HG03457 (cell line): Measurements from ENCODE around the gene RBM34.

Experiments
- ATAC-seq: cut with Tn5 transposase; IDR thresholded peaks from one replicate; pipeline ENCODE4 v1.9.1; 2021; ENCODE audit warnings: moderate number of reproducible peaks; ENCODE audit not compliant: unreplicated experiment

RBM34 gene

GRCh38 chr1:235156265-235156664 lies 4.8 kb downstream of the RBM34 start:
- no peak for ATAC-seq

- no peak for ATAC-seq
Measured at GRCh38 chr1:235152235-235152634, 8.8 kb downstream of the RBM34 start.

DNA sequence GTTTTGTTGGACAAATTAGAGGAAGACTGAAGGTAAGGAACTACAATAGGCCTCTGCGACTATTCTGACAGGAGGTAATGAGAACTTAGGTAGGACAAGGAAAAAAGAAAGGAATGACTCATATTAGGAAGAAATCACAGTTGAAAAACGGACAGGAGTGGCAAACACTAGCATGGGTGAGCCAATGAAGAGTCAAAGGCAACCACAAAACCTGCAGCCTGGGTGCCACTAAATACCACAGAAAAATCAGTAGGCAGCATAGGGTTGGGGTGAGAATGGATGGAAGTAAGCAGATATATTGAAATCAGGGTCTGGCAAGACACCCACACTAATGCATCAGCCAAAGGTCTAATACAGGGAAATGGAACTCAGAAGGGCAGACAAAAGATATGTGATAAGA lies 10.0 kb downstream of the RBM34 start:
- no peak for ATAC-seq

DNA sequence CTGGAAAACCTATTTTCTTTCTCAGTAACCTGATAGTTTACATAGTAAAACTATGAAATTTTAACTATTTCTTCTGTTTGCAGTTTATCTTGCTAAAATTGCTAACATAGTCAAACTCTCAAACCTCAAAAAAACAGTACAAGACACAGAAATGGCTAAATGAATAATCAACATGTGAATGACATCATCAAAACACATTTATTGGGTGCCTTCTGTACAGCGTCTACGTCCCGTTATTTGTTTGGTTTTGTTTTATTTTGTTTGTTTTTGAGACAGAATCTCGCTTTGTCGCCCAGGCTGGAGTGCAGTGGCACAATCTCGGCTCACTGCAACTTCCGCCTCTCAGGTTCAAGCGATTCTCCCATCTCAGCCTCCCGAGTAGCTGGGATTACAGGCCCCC lies 11.2 kb downstream of the RBM34 start:
- ATAC-seq, result no peak

- ATAC-seq, result no peak
Measured at GRCh38 chr1:235147269-235147668, 13.8 kb downstream of the RBM34 start.

- no peak for ATAC-seq
Measured at GRCh38 chr1:235145639-235146038, 15.4 kb downstream of the RBM34 start.

GRCh38 chr1:235142991-235143390 lies 18.1 kb downstream of the RBM34 start:
- ATAC-seq, result no peak

- ATAC-seq, result no peak
Measured at GRCh38 chr1:235139315-235139714, 21.7 kb downstream of the RBM34 start.

GRCh38 chr1:235138821-235139220 lies 22.2 kb downstream of the RBM34 start:
- ATAC-seq, result no peak

GRCh38 chr1:235136111-235136510 lies 24.9 kb downstream of the RBM34 start:
- no peak for ATAC-seq

DNA sequence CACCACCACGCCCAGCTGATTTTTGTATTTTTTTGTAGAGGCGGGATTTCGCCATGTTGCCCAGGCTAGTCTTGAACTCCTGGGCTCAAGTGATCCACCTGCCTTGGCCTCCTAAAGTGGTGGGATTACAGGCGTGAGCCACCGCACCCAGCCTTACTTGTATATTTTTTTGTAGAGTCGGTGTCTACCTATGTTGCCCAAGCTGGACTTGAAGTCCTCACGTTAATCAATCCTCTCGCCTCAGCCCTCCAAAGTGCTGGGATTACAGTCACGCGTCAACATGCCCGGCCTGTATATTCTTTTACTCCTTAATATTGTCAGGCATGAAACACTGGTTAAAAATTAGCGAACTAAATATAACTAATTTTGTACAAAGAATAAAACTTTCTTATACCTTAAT lies 26.9 kb downstream of the RBM34 start:
- ATAC-seq, result no peak

DNA sequence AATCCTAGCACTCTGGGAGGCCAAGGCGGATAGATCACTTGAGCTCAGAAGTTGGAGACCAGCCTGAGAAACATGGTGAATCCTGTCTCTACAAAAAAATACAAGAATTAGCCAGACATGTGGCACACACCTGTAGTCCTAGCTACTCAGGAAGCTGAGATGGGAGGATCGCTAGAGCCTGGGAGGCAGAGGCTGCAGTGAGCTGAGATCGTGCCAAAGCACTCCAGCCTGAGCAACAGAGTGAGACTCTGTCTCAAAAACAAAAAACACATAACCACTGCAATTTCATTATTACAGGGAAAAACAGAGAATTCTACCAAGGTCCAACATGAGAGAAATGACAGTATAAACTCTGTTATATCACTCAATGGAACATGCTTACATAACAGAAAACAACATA lies 28.0 kb downstream of the RBM34 start:
- no peak for ATAC-seq

DNA sequence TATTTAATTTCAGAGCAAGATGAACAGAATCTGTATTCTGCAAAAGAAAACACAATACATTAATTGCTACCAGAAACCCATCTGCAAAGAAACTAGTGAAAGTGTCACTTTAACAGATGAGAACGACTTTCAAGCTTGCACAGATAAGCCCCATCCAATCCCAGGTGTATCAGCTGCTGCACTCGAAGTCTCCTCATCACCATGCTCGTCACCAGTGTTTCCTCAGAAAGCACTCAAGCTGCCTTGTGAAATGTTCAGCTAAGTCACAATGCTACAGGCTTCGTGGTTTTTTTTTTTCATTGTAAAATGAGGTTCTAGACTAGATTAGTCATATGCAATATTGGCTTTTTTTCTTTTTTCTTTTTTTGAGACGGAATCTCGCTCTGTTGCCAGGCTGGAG lies 29.1 kb downstream of the RBM34 start:
- no peak for ATAC-seq

DNA sequence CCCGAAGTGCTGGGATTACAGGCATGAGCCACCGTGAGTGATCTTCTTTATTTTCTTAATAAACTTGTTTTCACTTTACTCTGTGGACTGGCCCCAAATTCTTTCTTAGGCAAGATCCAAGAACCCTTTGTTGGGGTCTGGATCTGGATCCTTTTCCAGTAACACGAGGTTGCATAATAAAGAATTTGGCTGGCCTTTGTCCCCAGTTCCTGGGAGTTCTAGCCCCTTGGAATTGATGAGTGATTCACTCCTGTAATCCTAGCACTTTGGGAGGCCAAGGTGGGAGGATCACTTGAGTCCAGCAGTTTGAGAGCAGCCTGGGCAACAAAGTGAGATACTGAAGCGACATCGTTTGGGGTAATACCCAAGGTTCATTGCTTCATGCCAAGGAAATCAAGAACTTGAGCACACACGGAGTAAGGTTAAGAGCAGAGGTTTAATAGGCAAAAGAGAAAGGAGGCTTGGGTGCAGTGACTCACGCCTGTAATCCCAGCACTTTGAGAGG lies 30.2 kb downstream of the RBM34 start:
- ATAC-seq, result no peak

GRCh38 chr1:235129774-235130570 lies 31.1 kb downstream of the RBM34 start:
- ATAC-seq, result no peak

DNA sequence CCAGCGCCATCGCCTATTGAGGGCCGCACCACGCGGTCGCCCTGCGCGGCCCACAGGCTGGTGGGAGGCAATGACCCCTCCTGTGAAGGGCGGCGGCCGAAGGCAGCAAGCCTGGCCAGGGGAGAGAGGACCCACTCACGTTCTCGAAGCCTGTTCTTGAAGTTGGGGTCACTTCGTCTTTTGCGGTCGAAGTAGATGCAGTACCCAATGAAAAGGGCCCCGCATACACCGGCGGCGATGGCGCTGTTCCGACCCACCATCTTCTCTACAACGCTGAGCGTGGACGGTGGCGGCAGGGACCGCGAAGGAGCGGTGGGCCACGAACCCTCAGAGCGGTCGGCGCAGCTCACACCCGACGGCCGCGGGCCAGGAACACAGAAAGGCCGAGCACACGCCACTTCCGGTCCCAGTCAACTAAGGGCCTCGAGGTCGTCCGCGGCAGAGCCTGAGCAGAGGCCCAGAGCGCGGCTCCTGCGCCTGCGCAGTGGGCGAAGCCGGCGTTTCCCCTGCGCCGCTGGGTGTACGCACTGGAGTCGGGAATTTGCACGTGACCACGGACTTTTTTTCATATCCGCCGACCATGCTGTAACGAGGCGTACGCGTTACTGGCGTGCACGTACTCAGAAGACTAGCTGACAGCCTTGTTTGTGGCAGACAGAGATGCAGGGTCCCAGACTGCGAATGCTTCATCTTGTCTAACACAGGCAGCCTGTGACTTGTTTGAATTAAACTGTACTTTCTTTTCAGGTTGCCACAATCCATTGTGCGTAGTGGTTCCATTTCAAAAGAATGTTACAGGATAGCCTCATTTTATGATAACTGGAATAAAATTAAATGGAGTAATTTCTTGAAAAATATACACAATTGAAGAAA lies 32.4 kb downstream of the RBM34 start, which contains the start of gene TOMM20:
TSS of gene TOMM20 (minus strand) at position 382 of the 873 bp plus-strand sequence. CDS start at position 260, 122 bp downstream.
- ATAC-seq, result peak; percentile 91

- ATAC-seq, result no peak
Measured at GRCh38 chr1:235127732-235128455, 33.2 kb downstream of the RBM34 start.

DNA sequence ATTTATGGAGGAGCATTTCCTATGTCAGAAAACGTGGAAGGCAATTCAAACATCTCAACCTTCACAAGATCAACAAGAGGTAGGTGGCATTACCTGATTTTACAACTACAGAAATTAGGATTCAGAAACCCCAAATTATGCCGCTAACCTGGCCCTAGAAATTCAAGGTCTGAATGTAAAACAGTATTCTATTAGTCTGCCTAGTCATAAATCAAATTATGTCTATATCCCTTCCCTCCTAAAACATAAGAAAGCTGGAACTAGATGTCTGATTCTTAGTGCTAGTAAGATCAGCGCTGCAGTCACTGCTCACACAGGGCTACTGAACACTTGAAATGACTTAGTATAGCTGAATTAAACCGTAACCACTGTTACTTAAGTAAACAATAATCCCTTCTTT lies 33.8 kb downstream of the RBM34 start:
- no peak for ATAC-seq

GRCh38 chr1:235124665-235125064 lies 36.4 kb downstream of the RBM34 start:
- no peak for ATAC-seq

DNA sequence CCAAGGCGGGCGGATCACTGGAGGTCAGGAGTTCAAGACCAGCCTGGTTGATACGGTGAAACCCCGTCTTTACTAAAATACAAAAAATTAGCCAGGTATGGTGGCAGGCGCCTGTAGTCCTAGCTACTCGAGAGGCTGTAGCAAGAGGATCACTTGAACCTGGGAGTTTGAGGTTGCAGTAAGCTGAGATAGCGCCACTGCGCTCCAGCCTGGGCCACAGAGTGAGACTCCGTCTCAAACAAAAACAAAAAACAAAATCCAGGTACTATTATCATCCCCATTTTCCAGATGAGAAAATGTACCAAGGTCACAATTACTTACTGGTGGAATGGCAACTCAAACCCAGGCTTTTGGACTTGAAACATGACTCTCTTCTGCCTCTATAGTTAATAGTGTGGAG lies 36.9 kb downstream of the RBM34 start:
- ATAC-seq, result no peak

DNA sequence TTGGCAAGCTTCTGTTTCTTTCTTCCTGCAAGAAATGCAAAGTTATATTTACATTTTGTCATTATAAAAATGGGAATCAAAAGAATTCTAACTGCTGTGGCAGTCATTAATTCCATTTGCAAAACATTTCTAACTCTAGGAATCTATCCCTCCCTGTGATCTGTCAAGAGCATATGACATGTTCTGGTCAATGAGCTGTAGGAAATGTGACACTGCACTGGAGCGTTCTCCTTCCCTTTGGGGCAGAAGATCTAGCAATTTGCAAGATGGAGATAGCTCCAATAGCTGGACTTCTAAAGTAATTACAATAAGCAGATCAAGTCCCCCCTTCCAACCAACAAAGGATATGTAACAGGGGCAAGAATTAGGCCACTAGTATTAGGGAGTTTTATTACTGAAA lies 38.7 kb downstream of the RBM34 start:
- no peak for ATAC-seq
